ENCODE measurements around the gene SHCBP1.
"Not testable (repeated sequence)": the region's sequence is repeated elsewhere in the genome, so short reads cannot be mapped to it uniquely, and the experiment has no call there.

The SHCBP1 gene, protein sequence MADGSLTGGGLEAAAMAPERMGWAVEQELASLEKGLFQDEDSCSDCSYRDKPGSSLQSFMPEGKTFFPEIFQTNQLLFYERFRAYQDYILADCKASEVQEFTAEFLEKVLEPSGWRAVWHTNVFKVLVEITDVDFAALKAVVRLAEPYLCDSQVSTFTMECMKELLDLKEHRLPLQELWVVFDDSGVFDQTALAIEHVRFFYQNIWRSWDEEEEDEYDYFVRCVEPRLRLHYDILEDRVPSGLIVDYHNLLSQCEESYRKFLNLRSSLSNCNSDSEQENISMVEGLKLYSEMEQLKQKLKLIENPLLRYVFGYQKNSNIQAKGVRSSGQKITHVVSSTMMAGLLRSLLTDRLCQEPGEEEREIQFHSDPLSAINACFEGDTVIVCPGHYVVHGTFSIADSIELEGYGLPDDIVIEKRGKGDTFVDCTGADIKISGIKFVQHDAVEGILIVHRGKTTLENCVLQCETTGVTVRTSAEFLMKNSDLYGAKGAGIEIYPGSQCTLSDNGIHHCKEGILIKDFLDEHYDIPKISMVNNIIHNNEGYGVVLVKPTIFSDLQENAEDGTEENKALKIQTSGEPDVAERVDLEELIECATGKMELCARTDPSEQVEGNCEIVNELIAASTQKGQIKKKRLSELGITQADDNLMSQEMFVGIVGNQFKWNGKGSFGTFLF

DNA sequence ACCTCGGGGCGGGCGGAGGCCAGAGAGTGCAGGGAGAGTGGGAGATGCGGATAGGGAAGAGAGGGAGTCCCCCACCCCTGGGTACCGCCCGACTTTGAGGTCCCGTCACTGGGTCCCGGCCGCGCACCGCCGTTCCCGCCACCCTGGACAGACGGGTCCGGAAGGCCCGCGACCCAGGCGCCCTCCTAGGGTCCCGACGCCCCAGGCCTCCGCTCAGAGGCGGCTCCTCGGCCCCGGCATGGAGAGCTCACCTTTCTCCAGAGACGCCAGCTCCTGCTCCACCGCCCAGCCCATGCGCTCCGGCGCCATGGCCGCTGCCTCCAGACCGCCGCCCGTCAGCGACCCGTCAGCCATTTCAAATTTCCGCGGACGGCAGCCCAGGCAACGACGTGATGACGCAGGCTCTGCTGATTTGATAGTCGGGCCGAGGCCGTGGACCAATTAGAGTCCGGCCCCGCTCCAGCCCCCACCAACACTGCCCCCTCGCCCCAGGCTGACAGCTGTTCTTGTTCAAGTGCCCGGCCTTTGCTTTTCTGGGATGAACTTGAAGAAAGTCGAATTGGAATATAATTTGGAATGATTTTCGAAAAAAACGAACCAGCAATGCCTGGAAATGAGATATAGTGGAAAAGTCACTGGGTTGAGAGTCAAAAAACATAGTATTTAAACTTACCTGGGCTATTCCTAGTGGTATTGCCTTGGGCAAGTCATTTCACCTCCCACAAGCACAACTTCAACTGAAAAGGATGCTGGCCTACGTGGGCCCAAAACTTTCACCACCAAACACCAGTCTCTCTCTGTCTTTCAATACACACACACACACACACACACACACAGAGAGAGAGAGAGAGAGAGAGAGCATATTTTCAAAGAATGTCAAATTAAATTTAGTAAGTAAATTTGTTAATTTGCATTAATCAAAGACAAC lies at the start of gene SHCBP1:
SHCBP1 (minus strand) TSS at position 374 of the 928 bp plus-strand sequence; CDS start at position 354, 20 bp downstream.
- DNase-seq (ENCODE audit: low read depth in 1 of 2, low spot score in 1 of 2), result peak; percentile 5 to 49

DNA sequence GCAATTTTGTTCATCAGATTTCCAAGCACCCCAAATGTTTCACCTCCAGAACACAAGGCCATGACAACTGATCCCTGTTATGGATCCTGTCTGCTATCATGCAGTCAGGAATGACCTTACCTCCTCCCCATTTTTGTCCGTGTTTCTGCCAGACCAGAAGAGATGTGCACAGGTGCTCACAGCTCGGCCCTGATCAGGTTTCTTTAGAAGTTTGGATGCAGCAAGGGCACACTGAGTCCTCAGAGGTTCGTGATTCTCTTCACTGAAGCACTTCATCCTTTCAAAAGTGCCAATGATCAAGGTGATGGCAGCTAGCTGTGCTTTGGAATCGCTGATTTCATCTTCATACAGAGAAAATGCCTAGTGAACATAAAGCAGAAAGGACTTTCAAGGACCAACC lies 40.9 kb upstream of the SHCBP1 start:
- DNase-seq (ENCODE audit: low read depth in 1 of 2, low spot score in 1 of 2), result no peak

DNA sequence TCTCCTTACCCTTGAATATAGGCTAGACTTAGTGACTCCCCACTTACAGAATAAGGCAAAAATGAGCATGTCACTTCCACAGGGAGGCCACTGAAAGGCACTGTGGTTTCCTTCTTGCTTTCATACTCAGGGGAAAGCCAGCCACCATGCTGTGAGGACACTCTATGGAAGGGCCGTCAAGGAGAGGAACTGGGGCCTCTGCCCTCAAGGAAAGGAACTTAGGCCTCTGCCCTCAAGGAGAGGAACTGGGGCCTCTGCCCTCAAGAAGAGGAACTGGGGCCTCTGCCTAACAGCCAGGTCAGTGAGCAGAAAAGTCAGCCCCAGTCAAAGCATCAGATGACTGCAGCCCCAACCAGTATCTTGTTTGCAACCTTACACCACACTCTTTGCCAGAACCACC lies 37.7 kb upstream of the SHCBP1 start:
- no peak for DNase-seq (ENCODE audit: low read depth in 1 of 2, low spot score in 1 of 2)

DNA sequence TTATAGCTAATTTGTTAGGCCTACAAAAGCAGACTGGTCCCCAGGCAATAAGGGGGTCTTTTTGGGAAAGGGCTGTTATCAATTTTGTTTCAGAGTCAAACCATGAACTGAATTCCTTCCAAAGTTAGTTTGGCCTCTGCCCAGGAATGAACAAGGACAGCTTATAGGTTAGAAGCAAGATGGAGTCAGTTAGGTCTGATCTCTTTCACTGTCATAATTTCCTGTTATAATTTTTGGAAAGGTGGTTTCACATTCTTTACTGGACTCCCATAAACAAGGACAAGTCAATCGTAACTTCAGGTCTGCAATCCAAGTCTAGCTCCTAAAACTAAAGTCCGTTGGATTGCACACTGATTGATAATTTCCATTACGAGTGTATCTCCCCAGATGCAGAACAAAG lies 30.1 kb upstream of the SHCBP1 start:
- no peak for DNase-seq (ENCODE audit: low read depth in 1 of 2, low spot score in 1 of 2)

DNA sequence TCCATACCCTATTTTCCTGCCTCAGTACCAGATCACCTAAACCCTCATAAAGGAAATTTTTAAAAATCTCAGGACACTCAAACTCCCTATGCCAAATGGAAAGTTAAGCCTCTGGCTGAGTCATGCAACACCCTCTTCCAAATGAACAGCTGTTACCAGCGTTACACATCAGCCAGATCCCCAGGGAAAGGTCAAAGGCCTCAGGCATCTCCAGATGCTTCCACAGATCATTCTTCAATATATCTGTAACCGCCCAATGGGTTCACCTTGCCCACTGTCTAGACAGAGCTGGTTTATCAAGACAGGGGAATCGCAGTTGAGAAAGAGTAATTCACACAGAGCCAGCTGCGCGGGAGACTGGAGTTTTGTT lies 29.1 kb upstream of the SHCBP1 start:
- no peak for DNase-seq (ENCODE audit: low read depth in 1 of 2, low spot score in 1 of 2)

DNA sequence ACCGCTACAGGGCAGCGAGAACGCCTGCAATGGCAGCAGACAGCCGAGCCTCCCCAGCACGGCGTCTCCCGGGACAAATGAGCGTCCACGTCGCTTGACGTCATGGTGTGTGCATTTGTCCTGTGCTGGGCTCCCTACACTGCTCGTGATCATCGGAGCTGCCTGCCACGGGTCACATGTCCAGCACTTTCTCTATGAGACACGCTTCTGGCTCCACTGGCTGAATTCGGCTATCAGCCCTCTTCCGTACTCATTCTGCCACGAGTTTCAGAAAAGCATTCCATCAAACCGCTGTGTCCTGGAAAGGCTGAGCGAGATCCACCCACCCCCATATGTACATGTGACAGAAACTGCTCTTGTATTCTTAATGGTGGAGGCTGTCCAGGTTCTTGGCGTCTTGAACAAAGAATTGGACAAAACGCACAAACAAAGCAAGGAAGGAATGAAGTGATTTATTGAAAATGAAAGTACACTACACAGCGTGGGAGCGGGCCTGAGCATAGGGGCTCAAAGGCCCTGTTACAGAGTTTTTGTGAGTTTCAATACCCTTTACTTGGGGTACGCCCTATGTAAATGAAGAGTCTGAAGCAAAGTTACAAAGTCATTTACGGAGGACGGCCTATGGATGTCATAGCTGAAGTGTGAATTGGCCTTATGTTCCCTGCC lies 28.5 kb upstream of the SHCBP1 start:
- no peak for DNase-seq (ENCODE audit: low read depth in 1 of 2, low spot score in 1 of 2)

DNA sequence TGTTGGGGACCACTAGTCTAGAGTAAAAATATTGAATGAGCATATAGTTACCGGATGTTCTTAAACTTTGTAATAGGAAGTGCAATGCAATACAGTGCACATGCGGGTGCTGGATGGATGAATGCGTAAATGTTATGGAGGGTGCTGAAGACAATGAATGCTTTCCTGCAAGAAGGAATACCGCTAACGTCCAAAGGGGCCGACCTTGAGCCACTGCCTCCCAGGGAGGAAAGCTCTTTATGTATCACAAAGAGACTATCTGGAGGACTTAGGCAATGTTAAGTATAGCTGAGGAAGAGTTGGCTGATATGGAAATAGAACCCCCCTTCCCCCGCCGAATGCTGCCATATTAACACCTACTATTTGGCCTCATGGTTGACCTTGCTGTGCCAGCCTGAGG lies 27.5 kb upstream of the SHCBP1 start:
- DNase-seq (ENCODE audit: low read depth in 1 of 2, low spot score in 1 of 2), result no peak

DNA sequence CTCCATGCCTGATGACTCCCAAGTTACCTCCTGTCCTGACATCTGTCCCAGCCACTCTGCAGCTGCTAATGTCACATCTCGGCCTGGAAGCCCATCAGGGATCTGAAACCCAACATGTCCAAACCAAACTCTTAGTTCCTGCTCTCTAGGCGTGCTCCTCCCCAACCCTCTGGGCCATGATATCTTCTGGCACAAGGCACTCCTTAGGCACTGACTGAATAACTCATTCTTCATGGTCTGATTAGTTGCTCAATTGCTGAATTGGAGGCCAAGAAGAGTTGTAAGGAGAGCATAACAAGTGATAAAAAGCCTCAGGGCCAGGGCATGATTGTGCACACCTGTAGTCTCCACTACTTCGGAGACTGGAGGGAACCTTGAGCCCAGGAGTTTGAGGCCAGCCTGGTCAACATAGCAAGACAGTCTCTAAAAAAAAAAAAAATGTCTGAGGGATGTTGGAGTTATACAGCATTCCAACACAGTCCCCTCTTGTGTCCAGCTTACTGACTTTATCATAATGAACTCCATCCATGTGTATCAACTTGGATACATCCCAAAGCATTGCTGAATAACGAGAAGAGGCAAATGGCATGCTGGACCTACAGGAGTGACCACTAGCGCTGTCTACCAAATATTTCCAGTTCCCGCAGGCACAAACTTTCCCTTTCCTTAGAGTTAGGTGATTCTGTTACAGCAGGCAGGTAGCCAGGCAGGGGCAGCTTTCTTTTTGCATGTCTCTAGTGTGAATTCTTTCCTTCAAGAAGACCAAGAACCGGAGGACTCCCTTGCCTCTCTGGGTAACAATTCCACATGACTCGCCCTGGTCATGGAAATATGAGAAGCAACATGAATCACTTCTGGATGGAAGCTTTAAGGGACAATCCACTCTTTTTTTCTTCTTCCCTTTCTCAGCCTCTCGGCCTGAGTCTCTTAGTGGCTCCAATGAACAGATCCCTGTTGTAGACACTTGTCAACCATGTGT lies 18.1 kb upstream of the SHCBP1 start:
- no peak for DNase-seq (ENCODE audit: low read depth in 1 of 2, low spot score in 1 of 2)

DNA sequence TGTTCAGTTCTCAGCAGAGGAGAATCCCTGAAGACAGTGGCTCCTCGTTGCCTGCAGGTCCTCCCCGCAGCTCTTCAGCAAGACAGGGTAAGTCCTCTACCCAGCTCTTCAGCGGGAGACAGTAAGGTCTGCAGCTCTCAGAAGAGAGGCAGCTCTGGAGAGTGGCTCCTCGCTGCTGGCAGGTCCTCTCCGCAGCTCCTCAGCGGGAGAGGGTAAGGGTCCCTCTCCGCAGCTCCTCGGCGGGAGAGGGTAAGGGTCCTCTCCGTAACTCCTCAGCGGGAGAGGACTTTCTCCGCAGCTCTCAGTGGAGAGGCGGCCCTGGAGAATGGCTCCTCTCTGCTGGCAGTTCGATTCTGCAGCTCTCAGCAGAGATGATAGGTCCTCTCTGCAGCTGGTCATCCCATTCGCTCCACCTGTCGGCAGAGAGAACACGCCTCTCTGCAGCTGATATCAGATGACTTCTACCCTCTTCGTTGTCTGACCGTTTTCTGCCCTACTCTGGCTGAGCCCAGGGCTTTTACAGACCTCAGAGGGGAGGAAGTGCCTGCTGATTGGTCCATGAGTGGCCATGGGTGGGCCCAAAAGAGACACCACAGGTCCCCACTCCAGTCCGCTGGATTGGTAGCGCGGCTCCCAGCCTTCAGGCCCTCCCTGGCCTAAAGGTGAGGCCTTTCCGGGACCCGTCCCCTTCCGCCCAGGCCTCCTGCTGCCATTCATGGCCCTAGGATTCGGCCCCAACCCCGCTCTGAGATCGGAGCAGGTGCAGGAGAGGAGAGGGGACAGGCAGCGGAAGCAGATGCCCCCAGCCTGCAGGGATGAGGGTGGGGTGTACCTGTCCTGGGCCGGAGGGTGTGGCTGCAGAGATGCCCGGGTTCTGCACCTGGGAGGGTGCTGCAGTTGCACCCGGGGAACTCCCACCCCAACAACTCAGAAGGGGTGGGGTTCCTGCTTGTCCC lies 11.9 kb upstream of the SHCBP1 start:
- DNase-seq (ENCODE audit: low read depth in 1 of 2, low spot score in 1 of 2), result no peak

DNA sequence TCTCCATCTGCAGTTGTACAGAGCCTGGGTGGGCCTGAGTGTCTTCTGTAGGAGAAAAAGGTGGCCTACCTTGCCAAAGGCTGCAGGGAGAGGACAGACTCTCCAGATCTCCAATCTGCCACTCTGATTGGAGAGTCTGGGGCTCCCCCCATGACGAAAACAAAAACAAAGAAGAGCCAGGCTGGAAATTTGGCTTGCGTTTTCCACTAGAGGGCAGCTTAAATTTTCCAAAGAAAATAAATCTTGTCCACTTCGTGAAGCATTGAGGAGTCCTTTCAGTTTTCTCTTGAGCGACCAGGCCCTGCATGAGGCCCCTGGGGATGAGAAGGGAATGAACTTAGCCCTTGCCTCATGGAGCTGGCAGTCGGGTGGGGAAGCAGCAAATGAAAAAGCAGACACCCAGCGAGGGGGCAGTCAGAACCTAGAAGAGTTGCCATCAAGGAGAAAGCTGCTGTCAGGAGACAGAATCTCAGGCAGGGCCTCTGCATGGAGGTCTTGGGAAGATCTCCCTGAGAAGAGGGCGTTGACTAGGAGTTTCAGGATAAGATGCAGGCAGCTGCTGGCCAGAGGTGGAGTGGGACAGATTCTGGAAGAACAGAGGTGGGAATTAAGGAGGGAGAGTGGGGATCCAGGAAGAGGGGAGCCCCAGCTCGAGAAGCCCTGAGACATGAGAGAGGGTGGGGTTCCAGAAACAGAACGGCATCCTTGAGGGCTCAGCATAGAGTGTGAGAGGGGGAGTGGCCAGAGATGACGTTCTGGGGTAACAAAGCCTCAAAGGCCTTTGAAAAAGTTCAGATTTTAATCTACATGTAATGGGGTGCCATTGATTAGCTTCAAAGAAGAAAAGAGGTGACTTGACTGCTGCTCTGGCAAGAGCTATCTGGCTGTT lies 8.4 kb upstream of the SHCBP1 start:
- no peak for DNase-seq (ENCODE audit: low read depth in 1 of 2, low spot score in 1 of 2)

DNA sequence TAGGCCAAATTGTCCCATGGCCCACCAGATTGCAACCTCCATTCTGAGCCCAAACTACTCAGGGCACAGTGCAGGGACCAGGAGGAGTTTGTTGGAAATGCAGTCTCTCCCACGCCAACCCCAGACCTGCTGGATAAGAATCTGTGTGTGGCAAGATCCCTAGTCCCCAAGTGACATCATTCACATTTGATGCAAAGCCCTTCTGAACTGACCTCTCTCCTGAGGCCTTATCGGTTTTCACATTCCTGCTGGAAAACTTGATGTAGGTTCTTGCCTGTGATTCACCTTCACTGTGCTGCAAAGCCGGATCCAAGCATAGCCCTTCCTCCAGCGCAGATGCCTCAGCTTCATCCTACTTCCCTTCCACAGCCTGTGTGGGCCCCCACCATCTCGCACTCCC lies 6.6 kb upstream of the SHCBP1 start:
- DNase-seq (ENCODE audit: low read depth in 1 of 2, low spot score in 1 of 2), result no peak

DNA sequence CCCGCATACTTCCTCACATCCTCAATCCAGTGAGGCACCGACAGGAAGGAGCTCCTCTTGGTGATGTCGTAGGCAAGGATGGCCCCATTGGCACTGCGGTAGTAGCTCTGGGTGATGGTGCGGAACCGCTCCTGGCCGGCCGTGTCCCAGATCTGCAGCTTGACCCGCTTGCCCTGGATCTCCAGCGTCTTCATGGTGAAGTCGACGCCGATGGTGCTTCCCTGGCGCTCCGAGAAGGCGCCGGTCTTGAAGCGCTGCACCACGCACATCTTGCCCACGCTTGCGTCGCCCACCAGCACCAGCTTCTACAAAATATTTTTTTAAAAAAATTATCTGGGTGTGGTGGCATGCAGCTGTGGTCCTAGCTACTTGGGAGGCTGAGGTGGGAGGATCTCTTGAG lies 5.5 kb upstream of the SHCBP1 start:
- not testable (repeated sequence) for DNase-seq (ENCODE audit: low read depth in 1 of 2, low spot score in 1 of 2)

DNA sequence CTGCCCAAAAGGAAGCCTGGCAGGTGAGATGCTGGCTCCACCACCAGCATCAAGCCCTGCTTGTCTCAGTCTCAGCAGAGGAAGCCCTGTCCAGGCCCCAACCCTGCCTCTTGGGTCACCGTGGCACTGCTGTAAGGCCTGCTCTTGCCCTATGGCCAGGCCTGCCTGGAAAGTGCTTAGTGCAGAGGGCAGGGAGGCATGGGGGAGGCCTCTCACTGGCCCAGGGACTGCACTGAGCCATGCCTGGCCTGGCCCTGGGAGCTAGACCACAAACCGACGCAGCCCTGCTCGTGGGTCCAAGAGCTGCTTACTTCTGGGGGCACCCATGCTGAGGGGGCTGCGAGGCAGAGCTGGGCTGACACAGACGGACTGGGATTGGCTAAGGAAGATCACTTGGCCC lies 3.7 kb upstream of the SHCBP1 start:
- not testable (repeated sequence) for DNase-seq (ENCODE audit: low read depth in 1 of 2, low spot score in 1 of 2)

DNA sequence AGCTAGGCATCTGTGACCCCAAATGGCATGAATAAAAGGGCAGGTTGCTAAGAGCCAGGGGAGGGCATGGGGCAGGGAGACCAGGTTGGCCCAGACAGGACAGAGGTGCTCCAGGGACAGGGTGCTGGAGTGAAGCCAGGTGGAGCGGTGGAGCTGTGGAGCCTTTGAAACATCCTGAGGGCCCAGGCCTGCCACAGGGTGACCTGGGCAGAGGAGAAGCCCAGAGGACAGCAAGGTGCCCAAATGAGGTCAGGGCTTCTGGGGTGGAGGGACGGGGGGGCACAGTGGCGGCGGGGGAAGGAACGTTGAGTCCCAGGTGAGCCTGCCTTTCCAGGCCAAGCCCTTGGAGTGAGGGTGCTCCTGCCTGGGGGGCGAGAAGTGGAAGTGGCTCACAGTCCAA lies 2.5 kb upstream of the SHCBP1 start:
- not testable (repeated sequence) for DNase-seq (ENCODE audit: low read depth in 1 of 2, low spot score in 1 of 2)

DNA sequence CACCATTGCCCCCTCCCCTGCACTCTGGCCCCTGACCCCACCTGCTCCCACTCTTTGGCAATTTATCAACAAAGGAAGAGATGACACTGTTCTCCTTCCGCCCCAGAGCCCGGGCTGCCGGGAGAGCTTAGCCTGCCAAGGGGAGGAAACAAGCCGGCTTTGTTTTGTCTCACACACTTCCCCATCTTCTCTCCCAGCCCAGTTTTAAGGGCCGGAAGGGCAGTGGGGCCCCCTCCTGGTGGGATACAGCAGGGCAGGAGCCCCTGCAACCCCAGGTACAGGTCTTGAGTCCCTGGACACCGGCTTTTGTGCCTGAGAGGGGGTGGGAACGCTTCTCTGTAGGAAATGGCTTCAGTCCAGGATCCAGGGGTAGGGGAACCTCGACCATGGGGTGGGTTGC lies 2.1 kb upstream of the SHCBP1 start:
- DNase-seq (ENCODE audit: low read depth in 1 of 2, low spot score in 1 of 2), result not testable (repeated sequence)

DNA sequence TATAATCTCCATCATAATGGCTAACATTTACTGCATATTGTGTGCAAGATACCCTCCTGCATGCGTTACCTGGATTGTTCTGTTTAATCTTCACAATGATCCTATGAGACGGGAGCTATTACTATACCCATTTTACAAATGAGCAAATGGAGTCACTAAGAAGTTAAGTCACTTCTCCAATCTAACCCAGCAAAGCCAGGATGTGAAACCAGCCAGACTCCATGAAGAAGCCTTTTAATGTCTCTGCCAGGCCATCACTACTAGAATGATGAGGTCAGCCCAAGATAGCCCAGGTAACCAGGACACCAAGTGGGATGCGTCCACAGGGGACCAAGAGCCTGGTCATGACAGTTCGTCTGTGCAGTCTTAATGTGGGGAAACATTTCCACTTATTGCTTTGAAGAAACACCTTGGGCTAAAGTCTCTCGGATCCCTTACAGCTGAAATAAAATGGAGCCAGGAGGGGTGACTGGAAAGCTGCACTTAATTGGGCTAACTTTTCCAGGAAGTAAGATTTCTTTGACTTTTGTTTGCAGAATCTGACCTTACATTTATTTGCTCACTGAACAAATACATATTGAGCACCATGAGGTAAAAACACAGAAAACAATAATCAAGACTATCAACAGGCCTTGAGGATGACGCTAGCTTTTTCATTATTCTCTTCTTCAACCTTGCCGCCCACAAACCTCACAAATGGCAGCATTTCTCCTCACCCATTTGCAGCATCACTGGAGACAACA lies 926 bp upstream of the SHCBP1 start:
- DNase-seq (ENCODE audit: low read depth in 1 of 2, low spot score in 1 of 2), result no peak

Measured in stimulated activated CD4-positive, alpha-beta T cell treated with anti-CD3 and anti-CD28 coated beads, Interleukin-15, amount 100 ng/mL, for 1 hour (primary cell).